DOHH2 (cell line): ENCODE results near the gene LSM7.

ENCODE experiments used
- H3F3A ChIP-seq: fragments of 200-600 bp; sonication (generic), shearing (Covaris generic); 2 replicates; pipeline ENCODE4 v1.6.0; 2016; ENCODE audit warnings: antibody characterized with exemption, mild to moderate bottlenecking; ENCODE audit not compliant: control insufficient read depth, insufficient read depth
- H3K27ac ChIP-seq: fragments of 200-600 bp; sonication (generic); 2 replicates; pipeline ENCODE4 v1.5.1; 2014; ENCODE audit warnings: low read depth, mild to moderate bottlenecking, low read length, moderate library complexity
- H3K27me3 ChIP-seq: fragments of 200-600 bp; sonication (generic); 2 replicates; pipeline ENCODE4 v1.6.1; 2014; ENCODE audit warnings: mild to moderate bottlenecking, low read length, mixed read lengths; ENCODE audit not compliant: control insufficient read depth
- H3K36me3 ChIP-seq: fragments of 200-600 bp; sonication (generic); 2 replicates; pipeline ENCODE4 v1.6.1; 2014; ENCODE audit warnings: mild to moderate bottlenecking, low read length, moderate library complexity, mixed read lengths; ENCODE audit not compliant: control insufficient read depth
- H3K4me1 ChIP-seq: fragments of 200-600 bp; sonication (generic); 2 replicates; pipeline ENCODE4 v1.6.1; 2014; ENCODE audit warnings: mild to moderate bottlenecking, low read length, mixed read lengths; ENCODE audit not compliant: control insufficient read depth
- H3K4me2 ChIP-seq: fragments of 200-600 bp; sonication (generic); 2 replicates; pipeline ENCODE4 v1.6.0; 2014; ENCODE audit warnings: mild to moderate bottlenecking, low read length, moderate library complexity
- H3K4me3 ChIP-seq: fragments of 200-600 bp; sonication (generic); 2 replicates; pipeline ENCODE4 v1.5.1; 2014; ENCODE audit warnings: mild to moderate bottlenecking, low read length, mixed read lengths
- H3K79me2 ChIP-seq: fragments of 200-600 bp; sonication (generic); 2 replicates; pipeline ENCODE4 v1.6.1; 2014; ENCODE audit warnings: mild to moderate bottlenecking, low read length, mixed read lengths; ENCODE audit not compliant: control insufficient read depth
- H3K9me2 ChIP-seq: fragments of 200-600 bp; sonication (generic); replicated peaks from 2 replicates; pipeline ENCODE4 v1.6.1; 2014; ENCODE audit warnings: mild to moderate bottlenecking, low read length, mixed read lengths; ENCODE audit not compliant: control insufficient read depth
- H3K9me3 ChIP-seq: fragments of 200-600 bp; sonication (generic); 2 replicates; pipeline ENCODE4 v1.6.1; 2014; ENCODE audit warnings: antibody characterized with exemption, low read length, mixed read lengths; ENCODE audit not compliant: control insufficient read depth, insufficient read depth
- H4K20me1 ChIP-seq: fragments of 200-600 bp; sonication (generic); 2 replicates; pipeline ENCODE4 v1.6.0; 2014; ENCODE audit warnings: low read depth, mild to moderate bottlenecking, antibody characterized with exemption, low read length, moderate library complexity; ENCODE audit not compliant: control insufficient read depth, insufficient read depth
- EZH2phosphoT487 ChIP-seq: fragments of 200-600 bp; sonication (generic); IDR thresholded peaks from 2 replicates; pipeline ENCODE4 v1.6.1; 2017; ENCODE audit warnings: borderline replicate concordance, mild to moderate bottlenecking, antibody characterized with exemption, low read length, moderate library complexity, mixed read lengths
- TF ChIP-seq, protein P1 (sequence below): fragments of 200-600 bp; sonication (generic); IDR thresholded peaks from one replicate; pipeline ENCODE4 v1.5.1; 2014; ENCODE audit warnings: antibody characterized with exemption, mild to moderate bottlenecking, low read depth, low read length; ENCODE audit not compliant: poor library complexity, severe bottlenecking

The LSM7 gene

DNA sequence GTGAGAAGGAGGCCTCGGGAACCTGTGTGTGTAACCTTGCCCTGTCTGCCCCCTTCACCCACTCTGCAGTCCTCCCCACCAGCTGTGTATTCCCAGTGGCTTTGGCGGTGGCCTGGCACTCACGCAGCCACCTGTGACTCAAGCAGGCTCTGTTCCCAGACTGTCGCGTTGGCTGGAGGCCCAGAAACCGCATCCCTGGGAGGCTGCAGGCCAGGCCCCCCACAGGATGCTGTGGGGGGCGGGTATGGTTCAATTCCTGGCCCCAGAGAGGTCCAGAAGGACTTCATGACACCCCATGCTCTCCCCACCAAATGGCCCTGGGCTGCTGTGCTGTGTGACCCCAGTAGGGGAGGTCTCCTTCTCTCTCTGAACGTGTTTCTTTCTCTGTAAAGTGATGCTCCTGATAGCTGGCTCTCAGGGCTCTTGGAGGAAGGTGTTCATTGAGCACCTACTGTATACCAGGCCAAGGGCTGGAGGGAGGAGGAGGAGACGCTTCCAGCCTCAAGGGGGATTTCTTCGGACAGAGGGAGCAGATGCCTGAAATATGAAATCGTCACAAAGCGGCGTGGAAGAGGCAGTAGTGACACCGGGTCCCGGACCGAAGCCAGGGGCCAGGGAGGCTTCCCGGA is 18.5 kb downstream of the LSM7 start:
- no peak overlapping the region for H3K4me3 ChIP-seq
- no peak overlapping the region for H3K4me2 ChIP-seq
- no peaks in the 10 kb centered on the region for H4K20me1 ChIP-seq
- no peak for TF ChIP-seq EZH2phosphoT487
- TF ChIP-seq, protein P1, sequence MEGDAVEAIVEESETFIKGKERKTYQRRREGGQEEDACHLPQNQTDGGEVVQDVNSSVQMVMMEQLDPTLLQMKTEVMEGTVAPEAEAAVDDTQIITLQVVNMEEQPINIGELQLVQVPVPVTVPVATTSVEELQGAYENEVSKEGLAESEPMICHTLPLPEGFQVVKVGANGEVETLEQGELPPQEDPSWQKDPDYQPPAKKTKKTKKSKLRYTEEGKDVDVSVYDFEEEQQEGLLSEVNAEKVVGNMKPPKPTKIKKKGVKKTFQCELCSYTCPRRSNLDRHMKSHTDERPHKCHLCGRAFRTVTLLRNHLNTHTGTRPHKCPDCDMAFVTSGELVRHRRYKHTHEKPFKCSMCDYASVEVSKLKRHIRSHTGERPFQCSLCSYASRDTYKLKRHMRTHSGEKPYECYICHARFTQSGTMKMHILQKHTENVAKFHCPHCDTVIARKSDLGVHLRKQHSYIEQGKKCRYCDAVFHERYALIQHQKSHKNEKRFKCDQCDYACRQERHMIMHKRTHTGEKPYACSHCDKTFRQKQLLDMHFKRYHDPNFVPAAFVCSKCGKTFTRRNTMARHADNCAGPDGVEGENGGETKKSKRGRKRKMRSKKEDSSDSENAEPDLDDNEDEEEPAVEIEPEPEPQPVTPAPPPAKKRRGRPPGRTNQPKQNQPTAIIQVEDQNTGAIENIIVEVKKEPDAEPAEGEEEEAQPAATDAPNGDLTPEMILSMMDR: no peak
- H3K36me3 ChIP-seq: no peaks in the 10 kb centered on the region
- H3K79me2 ChIP-seq: no peaks in the 10 kb centered on the region
- H3K4me1 ChIP-seq: peaks cover 12% of the 10 kb centered on the region; the same call in 1 of the 2 replicates
- H3F3A ChIP-seq: no peaks in the 10 kb centered on the region
- H3K9me2 ChIP-seq: no peaks in the 10 kb centered on the region
- no peak overlapping the region for H3K27ac ChIP-seq
- H3K9me3 ChIP-seq: peaks cover 10% of the 10 kb centered on the region
- peaks cover 56% of the 10 kb centered on the region for H3K27me3 ChIP-seq

DNA sequence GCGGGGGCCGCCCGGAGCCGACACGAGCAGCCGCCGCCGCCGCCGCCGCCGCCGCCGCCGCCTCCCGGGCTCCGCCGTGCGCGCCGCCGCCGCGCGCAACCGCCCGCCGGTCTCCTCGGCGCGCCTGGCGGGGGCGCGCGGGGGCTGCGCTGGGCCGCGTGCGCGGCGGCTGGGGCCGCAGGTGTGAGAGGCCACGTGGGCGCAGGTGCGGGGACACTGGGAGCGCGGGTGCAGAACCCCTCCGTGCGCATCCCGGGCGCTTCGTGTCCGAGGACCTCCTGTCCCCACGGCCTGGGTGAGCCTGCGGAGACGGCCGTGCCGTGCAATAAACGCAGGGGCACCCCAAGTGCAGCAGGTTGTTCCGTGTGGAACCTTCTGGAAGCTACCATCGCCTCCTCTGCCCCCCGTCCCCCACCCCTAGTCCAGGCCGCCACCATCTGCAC is 20.3 kb downstream of the LSM7 start, which contains the start of gene LINGO3:
Gene LINGO3 (minus strand): TSS at position 41 of the 443 bp plus-strand sequence. CDS start 16,378 bp downstream, outside the sequence.
- H3K9me2 ChIP-seq: no peaks in the 10 kb centered on the region
- no peaks in the 10 kb centered on the region for H3K36me3 ChIP-seq
- TF ChIP-seq EZH2phosphoT487: no peak
- TF ChIP-seq, protein P1: no peak
- no peak within 1 kb of the TSS for H3K27ac ChIP-seq
- no peaks in the 10 kb centered on the region for H4K20me1 ChIP-seq
- H3F3A ChIP-seq: no peaks in the 10 kb centered on the region
- H3K27me3 ChIP-seq: peaks cover 61% of the 10 kb centered on the region
- H3K4me2 ChIP-seq: peak within 1 kb of the TSS; percentile 31
- H3K9me3 ChIP-seq: no peaks in the 10 kb centered on the region
- no peaks in the 10 kb centered on the region for H3K79me2 ChIP-seq
- no peak within 1 kb of the TSS; the same call in 1 of the 2 replicates for H3K4me3 ChIP-seq
- H3K4me1 ChIP-seq: peaks cover 22% of the 10 kb centered on the region

DNA sequence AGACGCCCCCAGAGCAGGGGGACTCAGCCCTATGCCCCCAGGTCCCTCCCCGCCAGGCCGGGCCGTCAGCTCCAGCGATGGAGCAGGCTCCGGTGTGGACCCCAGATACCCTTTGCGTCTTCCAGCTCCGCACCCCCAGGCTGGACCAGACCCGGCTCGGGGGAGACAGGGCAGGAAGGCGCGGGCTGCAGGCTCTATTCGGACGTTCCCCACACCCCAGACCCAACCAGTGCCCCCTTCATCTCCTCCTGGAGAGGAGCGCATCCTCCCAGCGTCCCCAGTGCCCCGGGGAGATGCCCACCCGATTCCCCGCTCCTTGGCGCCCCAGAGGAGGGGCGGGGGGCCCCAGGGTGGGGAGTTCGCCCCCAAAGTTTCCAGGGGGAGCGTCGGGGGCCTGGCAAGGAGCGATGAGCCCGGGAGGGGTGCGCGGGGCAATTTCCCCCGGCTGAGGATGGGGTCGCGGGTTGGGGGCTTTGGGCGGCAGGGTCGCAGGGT is 20.8 kb downstream of the LSM7 start:
- H3K27ac ChIP-seq: no peak overlapping the region
- peak overlapping the region; percentile 31; the same call in 1 of the 2 replicates for H3K4me2 ChIP-seq
- H3K9me3 ChIP-seq: no peaks in the 10 kb centered on the region
- H3K9me2 ChIP-seq: no peaks in the 10 kb centered on the region
- no peak for TF ChIP-seq EZH2phosphoT487
- TF ChIP-seq, protein P1: no peak
- no peak overlapping the region for H3K4me3 ChIP-seq
- H3K27me3 ChIP-seq: peaks cover 57% of the 10 kb centered on the region
- no peaks in the 10 kb centered on the region for H4K20me1 ChIP-seq
- peaks cover 24% of the 10 kb centered on the region for H3K4me1 ChIP-seq
- H3K79me2 ChIP-seq: no peaks in the 10 kb centered on the region
- H3K36me3 ChIP-seq: no peaks in the 10 kb centered on the region
- H3F3A ChIP-seq: no peaks in the 10 kb centered on the region
